ENCODE results near the gene PCYT2.

DNA sequence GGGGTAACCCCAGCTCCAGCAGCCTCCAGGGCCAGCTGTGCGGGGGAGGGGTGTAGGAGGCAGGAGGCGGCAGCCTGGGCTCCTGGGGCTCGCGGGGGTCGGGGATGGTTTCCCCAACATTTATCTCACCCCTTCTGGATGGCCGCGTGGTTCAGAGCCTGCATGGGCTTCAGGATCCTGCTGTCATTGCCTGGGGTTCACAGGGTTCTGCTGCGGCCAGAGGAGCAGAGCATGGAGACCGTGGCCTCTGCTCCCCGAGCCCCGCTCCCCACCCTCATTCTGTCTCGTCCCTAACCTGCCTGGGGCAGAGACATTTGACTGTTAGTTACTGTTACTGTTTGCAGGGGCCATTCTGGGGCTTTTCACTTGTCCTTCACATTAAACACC is 31.0 kb upstream of the PCYT2 start:
- TF ChIP-seq, protein P1, sequence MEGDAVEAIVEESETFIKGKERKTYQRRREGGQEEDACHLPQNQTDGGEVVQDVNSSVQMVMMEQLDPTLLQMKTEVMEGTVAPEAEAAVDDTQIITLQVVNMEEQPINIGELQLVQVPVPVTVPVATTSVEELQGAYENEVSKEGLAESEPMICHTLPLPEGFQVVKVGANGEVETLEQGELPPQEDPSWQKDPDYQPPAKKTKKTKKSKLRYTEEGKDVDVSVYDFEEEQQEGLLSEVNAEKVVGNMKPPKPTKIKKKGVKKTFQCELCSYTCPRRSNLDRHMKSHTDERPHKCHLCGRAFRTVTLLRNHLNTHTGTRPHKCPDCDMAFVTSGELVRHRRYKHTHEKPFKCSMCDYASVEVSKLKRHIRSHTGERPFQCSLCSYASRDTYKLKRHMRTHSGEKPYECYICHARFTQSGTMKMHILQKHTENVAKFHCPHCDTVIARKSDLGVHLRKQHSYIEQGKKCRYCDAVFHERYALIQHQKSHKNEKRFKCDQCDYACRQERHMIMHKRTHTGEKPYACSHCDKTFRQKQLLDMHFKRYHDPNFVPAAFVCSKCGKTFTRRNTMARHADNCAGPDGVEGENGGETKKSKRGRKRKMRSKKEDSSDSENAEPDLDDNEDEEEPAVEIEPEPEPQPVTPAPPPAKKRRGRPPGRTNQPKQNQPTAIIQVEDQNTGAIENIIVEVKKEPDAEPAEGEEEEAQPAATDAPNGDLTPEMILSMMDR (conservative IDR thresholded peaks at IDR 0.05; ENCODE audit: low read depth, low read length), result no peak
- no peak for TF ChIP-seq EZH2 (IDR thresholded peaks at IDR 0.05; ENCODE audit: borderline replicate concordance, low read depth, low read length, poor library complexity, severe bottlenecking)
